ENCODE data around the gene OR1J2. TPM values are rescaled to one million over a fixed set of nuclear protein-coding genes. Genes with fewer than 3 reads are reported as not detected.

OR1J2 gene
- total and polyA plus RNA-seq, 2 of the 8 experiments (the other 6 are each of a cell fraction or from before 2014, with no cell fraction given): not detected

DNA sequence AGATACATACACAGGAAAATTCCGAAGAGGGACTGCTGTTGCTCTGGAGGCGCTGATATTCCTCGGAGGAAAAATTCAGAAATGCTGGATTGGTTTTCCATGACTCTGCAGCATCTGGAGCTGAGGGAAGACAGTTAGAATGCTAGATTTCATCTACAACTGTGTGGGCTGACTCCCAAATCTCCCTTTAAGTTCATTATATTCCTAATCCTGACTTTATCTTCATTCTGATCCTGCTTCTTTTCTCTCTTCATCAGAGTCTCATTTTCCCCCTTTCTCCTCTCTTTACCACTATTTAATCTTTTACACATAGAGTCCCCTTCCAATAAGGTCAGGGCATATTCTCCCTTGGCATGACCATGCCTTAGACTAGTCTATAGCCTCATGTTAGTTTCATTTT, 16.6 kb downstream of the OR1J2 start, which contains the start of gene OR1N1:
Gene OR1N1 (minus strand): TSS at position 101 of the 400 bp plus-strand sequence. CDS start 0 bp downstream, at position 101.
- no peaks in the 10 kb centered on the region for H3K79me1 ChIP-seq (ENCODE audit: low read depth, low read length)
- H3K14ac ChIP-seq (ENCODE audit: insufficient read length): no peak within 1 kb of the TSS
- H2BK120ac ChIP-seq (replicated peaks; ENCODE audit: low read depth, low read length): no peak within 1 kb of the TSS
- H3K4me2 ChIP-seq (ENCODE audit: insufficient read depth in 1 of 2, low read depth in 2 of 2, low read length in 2 of 2): no peak within 1 kb of the TSS
- H3K23ac ChIP-seq (ENCODE audit: insufficient read length): no peak within 1 kb of the TSS
- ChIA-PET POLR2A (ENCODE audit: partially characterized antibody) (no interaction called here), CTCF (ENCODE audit: partially characterized antibody) (no interaction called here)
- no peak within 1 kb of the TSS for H4K8ac ChIP-seq (ENCODE audit: extremely low read depth, insufficient read depth, low read length)
- no peak within 1 kb of the TSS for H3K56ac ChIP-seq (replicated peaks; ENCODE audit: insufficient read length, low read depth, low read length)
- H3K4me3 ChIP-seq (ENCODE audit: extremely low read depth in 1 of 4, insufficient read depth in 2 of 4, low read depth in 3 of 4, low read length in 4 of 4): no peak within 1 kb of the TSS
- FAIRE-seq: no peak
- no peak within 1 kb of the TSS for H3K27ac ChIP-seq (ENCODE audit: low read depth, low read length)
- H2AK5ac ChIP-seq (ENCODE audit: low read depth, low read length): no peak within 1 kb of the TSS
- H3K18ac ChIP-seq (ENCODE audit: extremely low read depth, low read length): no peak within 1 kb of the TSS
- no peak within 1 kb of the TSS for H2BK12ac ChIP-seq (ENCODE audit: low read depth, low read length)
- H2AFZ ChIP-seq (ENCODE audit: low read length): no peak within 1 kb of the TSS
- no peak within 1 kb of the TSS for H4K91ac ChIP-seq (replicated peaks; ENCODE audit: insufficient read length, low read length)
- 88% methylated on average over 3 of the region's 3 CpGs; no CpG with 5 or more reads in 1 of the 2 experiments for WGBS, 2 experiments (ENCODE audit: extremely low coverage in 1 of 2, insufficient coverage in 1 of 2, insufficient read length in 1 of 2, insufficient replicate concordance in 2 of 2, low coverage in 1 of 2, low lambda C conversion rate in 2 of 2, missing lambda C conversion rate in 1 of 2)
- H3K79me2 ChIP-seq (ENCODE audit: control insufficient read depth in 1 of 2, insufficient read depth in 2 of 2, low read length in 2 of 2): no peaks in the 10 kb centered on the region
- H3K27me3 ChIP-seq (replicated peaks in 1 of 4; ENCODE audit: control insufficient read depth in 3 of 4, extremely low read depth in 1 of 4, insufficient read depth in 3 of 4, low read length in 3 of 4): no peaks in the 10 kb centered on the region
- no peak within 1 kb of the TSS for H3K9ac ChIP-seq (replicated peaks in 1 of 4; ENCODE audit: extremely low read depth in 1 of 4, low read depth in 3 of 4, low read length in 3 of 4)
- no peak for DNase-seq (ENCODE audit: low read depth in 1 of 2, low spot score in 2 of 2)
- no peak within 1 kb of the TSS for H2BK5ac ChIP-seq (ENCODE audit: low read depth, low read length)
- H3K4me1 ChIP-seq (replicated peaks in 1 of 4; ENCODE audit: control insufficient read depth in 3 of 4, insufficient read depth in 4 of 4, low read length in 3 of 4): no peaks in the 10 kb centered on the region
- H3K9me3 ChIP-seq (ENCODE audit: insufficient read depth in 2 of 2, low read depth in 1 of 2, low read length in 1 of 2): peaks cover 72 to 75% of the 10 kb centered on the region in 2 experiments
- H4K20me1 ChIP-seq (replicated peaks in 1 of 2; ENCODE audit: control insufficient read depth in 1 of 2, insufficient read depth in 2 of 2, low read length in 2 of 2): no peaks in the 10 kb centered on the region
- H3K23me2 ChIP-seq (ENCODE audit: low read depth, low read length): no peaks in the 10 kb centered on the region; the same call in 1 of the 2 replicates
- no peak within 1 kb of the TSS for H2BK15ac ChIP-seq (ENCODE audit: low read length)
- H3K36me3 ChIP-seq (ENCODE audit: control insufficient read depth in 2 of 4, insufficient read depth in 4 of 4, low read length in 3 of 4): no peaks in the 10 kb centered on the region; a peak in 1 of 8 replicates
- no peak within 1 kb of the TSS for H2BK20ac ChIP-seq (ENCODE audit: low read length)
- H3K4ac ChIP-seq (replicated peaks; ENCODE audit: insufficient read length, low read depth, low read length): no peak within 1 kb of the TSS
- no peak within 1 kb of the TSS for H4K5ac ChIP-seq (ENCODE audit: insufficient read length, low read depth, low read length)
- TF ChIP-seq BACH1 (IDR thresholded peaks at IDR 0.05; ENCODE audit: low read length) (no peak), JUN (IDR thresholded peaks at IDR 0.05; ENCODE audit: low read depth, low read length) (no peak), ASH2L (IDR thresholded peaks at IDR 0.05; ENCODE audit: low read length) (no peak)

All from H1 (cell line).